Ovary (tissue), 3 donors: ENCODE results near the gene CSK.

Experiments
- EP300 ChIP-seq: sonication (generic); formaldehyde crosslinking; IDR thresholded peaks from one replicate; pipeline ENCODE4 v1.6.1; 2017; ENCODE audit warnings: antibody characterized with exemption
- POLR2A ChIP-seq: fragments of 450-650 bp; IDR thresholded peaks from one replicate; pipeline ENCODE4 v1.6.1; 2017; ENCODE audit warnings: antibody characterized with exemption, mild to moderate bottlenecking, moderate library complexity
- TF ChIP-seq, protein P1 (sequence below), 3 donors: fragments of 450-650 bp in 2 of 3; fragments of 200-600 bp in 1 of 3; IDR thresholded peaks; one replicate each; pipeline versions ENCODE4 v1.5.1 to v1.8.0; 2016 to 2022; ENCODE audit warnings: antibody characterized with exemption in 3 of 3, mild to moderate bottlenecking in 1 of 3
- donor health status: DM: no; HTN: no; CAD: no.

DNA sequence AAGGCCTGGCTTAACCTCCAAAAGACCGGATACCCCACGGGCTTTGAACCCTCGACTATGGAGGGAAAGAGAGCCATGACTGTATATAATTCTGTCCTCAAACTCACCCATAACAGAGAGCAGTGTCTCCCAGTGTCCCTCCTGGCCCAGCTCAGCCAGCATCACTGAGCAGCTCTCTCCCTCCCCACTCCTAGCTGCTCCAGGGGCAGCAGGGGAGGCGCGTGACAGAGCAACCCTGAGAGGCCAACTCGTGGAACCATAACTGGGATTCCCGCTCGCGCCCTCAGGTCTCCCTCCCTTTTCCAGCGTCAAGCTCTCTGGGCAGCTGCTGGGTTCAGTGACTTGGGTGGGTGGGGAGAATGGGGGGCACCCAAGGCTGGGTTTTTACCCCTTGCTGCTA lies 44.0 kb downstream of the CSK start:
- TF ChIP-seq POLR2A (no peak), EP300 (no peak)
- TF ChIP-seq, protein P1, sequence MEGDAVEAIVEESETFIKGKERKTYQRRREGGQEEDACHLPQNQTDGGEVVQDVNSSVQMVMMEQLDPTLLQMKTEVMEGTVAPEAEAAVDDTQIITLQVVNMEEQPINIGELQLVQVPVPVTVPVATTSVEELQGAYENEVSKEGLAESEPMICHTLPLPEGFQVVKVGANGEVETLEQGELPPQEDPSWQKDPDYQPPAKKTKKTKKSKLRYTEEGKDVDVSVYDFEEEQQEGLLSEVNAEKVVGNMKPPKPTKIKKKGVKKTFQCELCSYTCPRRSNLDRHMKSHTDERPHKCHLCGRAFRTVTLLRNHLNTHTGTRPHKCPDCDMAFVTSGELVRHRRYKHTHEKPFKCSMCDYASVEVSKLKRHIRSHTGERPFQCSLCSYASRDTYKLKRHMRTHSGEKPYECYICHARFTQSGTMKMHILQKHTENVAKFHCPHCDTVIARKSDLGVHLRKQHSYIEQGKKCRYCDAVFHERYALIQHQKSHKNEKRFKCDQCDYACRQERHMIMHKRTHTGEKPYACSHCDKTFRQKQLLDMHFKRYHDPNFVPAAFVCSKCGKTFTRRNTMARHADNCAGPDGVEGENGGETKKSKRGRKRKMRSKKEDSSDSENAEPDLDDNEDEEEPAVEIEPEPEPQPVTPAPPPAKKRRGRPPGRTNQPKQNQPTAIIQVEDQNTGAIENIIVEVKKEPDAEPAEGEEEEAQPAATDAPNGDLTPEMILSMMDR (IDR thresholded peaks at IDR 0.05), result no peak
